HG02884 (cell line): ENCODE results near the gene IKZF4.
"Not testable (repeated sequence)": the region's sequence is repeated elsewhere in the genome, so short reads cannot be mapped to it uniquely, and the experiment has no call there.

Source experiments
- ATAC-seq: cut with Tn5 transposase; IDR thresholded peaks from one replicate; pipeline ENCODE4 v1.9.1; 2021; ENCODE audit warnings: mild to moderate bottlenecking, moderate library complexity; ENCODE audit not compliant: unreplicated experiment

Gene IKZF4

DNA sequence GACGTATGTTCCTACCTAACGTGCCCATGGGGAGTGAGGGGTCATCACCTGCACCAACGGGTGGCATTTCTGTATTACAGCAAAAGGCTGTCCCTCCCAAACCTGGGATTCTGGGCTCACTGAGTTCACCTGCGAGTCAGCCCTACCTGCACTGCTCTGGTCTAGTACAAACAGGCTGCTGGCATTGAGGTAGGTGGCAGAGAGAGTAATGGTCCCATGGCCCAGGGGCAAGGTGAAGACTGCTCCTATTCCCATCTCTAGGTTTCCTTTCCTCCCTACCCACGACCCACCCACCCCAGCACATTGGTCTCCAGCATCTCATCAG, 23.3 kb upstream of the IKZF4 start:
- ATAC-seq = no peak

GRCh38 chr12:55999522-55999921, 21.3 kb upstream of the IKZF4 start:
- ATAC-seq = not testable (repeated sequence)

- not testable (repeated sequence) for ATAC-seq
These were observed 20.8 kb upstream of the IKZF4 start for GRCh38 chr12:55999999-56000540.

GRCh38 chr12:56001487-56002100, 19.2 kb upstream of the IKZF4 start:
- ATAC-seq = no peak

GRCh38 chr12:56003376-56003775, 17.5 kb upstream of the IKZF4 start:
- ATAC-seq = not testable (repeated sequence)

DNA sequence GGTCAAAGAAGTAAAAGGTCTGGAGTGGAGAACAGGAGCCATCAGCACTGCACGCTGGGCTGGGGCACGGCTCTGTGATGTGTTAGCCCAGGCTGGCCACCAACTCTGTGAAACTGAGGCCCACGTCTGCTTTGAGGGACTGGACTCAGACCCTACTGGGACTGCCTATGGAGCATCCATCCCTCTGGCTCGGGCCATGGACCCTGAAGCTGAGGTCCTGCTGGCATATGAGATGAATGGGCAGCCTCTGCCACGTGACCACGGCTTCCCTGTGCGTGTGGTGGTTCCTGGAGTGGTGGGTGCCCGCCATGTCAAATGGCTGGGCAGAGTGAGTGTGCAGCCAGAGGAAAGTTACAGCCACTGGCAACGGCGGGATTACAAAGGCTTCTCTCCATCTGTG, 16.6 kb upstream of the IKZF4 start:
- no peak for ATAC-seq

DNA sequence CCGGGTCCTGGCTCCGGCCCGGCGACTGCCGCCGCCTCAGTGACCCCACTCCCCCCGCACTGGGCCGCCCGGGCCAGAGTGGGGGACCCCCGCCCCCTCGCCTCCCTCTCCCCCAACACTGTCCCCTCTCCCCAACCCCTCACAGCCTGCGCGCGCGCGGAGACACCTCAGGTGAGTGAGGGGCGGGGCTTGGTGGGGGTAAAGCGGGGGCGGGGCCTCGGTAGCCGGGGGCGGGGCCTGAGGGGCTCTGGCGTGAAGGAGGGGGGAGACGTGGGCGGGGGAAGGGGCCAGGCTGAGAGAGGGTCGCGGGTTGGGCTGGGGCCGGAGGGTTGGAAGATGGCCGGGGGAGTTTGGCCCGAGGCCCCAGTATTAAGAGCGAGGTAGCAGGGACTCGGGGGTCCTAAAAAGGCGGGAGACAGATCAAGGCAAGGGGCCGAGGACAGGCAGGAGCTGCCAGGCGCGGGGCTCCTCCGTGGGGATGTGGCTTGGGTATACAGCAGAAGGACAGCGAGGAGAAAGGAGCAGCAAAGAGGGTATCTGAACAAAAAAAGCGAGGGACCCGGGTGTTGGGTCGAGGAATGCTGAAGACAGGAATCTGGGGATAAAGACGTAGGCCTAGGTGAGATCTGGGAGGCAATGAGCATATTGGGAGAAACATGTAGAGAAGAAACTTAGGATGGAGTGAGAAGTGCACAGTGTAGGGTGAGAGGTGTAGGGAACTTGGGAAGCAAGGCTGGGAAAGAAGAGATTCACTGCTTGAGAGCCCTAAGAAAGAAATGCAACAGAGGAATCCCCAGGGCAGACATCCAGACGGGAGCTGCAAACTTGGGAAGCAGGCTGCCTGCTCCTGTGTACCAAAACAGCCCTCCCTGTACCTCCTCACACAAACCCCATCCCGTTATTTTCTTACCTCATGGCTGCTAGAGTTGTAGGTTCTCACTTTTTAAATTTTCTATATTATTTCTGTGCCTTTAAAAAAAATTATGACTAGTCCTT, 13.0 kb upstream of the IKZF4 start:
- ATAC-seq = no peak

- ATAC-seq = no peak
These were observed 10.7 kb upstream of the IKZF4 start for GRCh38 chr12:56010111-56010570.

GRCh38 chr12:56011509-56012090, 9.2 kb upstream of the IKZF4 start:
- no peak for ATAC-seq

- no peak for ATAC-seq
These were observed 7.4 kb upstream of the IKZF4 start for GRCh38 chr12:56013482-56013881.

DNA sequence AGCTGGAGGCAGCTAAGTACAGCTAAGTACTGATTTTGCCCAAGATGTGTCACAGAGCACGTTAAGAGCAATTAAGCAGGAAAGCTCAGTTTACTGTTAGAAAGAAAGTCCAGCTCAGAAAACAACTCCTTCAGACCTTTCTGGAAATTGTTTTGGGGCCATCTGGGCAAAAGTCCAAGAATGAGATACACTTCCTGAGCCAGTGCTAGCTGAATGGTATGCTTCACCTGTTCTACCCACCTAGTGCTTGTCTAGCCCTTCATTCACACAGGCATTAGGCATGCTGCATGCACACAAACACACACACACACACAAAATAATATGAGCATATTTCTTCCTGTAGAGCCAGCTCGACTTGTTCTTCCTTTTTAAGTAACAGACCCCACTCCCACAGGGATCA, 6.6 kb upstream of the IKZF4 start:
- no peak for ATAC-seq

GRCh38 chr12:56017181-56017580, 3.7 kb upstream of the IKZF4 start:
- ATAC-seq = no peak

GRCh38 chr12:56018356-56018755, 2.5 kb upstream of the IKZF4 start:
- ATAC-seq = no peak

DNA sequence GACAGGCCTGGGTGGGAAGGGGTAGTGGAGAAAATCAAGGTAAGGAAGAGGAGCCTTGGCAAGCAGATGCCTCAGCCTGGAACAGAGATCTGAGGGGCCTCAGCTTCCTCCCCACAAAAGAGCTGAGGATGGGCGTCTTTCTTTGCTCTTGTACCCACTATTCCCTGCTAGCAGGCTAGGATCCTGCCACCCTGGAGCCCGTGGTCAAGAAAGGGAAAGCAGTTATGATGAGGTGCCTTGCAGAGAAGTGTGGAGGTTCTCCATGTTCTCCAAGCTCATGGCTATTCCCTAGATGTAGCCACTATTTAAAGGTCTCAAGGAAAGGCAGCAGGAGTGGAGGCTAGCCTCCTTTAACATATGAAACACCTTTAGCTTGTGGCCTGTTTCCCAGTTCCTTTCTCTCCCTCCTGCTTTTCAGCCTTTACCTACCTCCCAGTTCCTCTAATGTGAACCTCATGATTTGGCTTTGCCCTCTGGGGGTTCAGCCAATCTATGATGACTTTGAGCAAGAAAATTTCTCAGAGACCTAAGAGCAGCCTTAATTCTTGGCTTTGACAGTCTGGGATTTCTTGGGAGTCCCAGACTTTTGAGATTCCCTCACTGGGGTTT, 1.1 kb downstream of the IKZF4 start:
- no peak for ATAC-seq

DNA sequence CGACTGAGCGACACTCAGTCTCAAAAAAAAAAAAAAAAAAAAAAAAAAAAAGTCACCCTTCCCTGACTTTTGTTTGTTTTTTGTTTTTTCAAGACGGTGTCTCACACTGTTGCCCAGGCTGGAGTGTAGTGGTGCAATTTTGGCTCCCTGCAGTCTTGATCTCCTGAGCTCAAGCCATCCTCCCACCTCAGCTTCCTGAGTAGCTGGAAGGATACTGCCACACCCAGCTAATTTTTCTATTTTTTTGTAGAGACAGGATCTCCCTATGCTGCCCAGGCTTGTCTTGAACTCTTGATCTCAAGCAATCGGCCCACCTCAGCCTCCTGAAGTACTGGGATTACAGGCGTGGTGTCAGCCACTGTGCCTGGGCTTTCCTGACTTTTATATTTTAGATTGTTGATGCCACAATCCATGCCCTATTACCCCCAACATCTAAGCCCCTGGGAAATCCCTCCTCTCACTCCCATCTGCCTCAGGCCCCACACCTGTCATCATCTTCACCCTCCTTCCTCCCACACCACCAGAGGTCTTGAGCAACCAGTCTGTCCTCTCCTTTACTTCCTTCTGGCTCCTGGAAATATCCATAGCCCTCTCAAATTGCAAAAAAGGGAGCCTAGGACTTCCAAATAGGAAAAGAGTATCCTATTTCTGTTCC, 7.8 kb downstream of the IKZF4 start:
- ATAC-seq = no peak

GRCh38 chr12:56029166-56029519, 8.3 kb downstream of the IKZF4 start:
- ATAC-seq = no peak

- no peak for ATAC-seq
These were observed 8.9 kb downstream of the IKZF4 start for GRCh38 chr12:56029666-56030293.

DNA sequence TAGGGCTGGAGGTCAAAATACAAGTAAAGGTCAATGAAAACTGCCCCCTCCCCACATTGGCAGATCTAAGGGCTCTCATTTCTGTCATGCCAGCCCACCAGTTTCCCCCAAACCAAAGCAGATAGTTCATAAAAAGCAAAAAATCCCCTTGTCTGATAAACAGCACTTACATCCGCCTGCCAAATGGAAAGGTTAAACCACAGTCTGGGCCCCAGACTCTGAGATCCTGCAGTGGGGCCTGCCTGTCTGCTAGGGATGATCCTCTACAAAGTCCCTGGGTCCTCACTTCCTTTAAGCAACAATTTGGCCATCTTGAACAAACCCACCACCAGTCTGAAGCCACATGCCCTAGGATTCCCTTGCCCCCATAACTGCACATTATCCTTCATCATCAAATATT, 11.1 kb downstream of the IKZF4 start:
- ATAC-seq = no peak

GRCh38 chr12:56034586-56035332, 13.9 kb downstream of the IKZF4 start:
- no peak for ATAC-seq

GRCh38 chr12:56037161-56037560, 16.3 kb downstream of the IKZF4 start:
- ATAC-seq = no peak
